ENCODE measurements around the gene TIMM17B.
"Not testable (repeated sequence)": the region's sequence is repeated elsewhere in the genome, so short reads cannot be mapped to it uniquely, and the experiment has no call there.

The TIMM17B gene

DNA sequence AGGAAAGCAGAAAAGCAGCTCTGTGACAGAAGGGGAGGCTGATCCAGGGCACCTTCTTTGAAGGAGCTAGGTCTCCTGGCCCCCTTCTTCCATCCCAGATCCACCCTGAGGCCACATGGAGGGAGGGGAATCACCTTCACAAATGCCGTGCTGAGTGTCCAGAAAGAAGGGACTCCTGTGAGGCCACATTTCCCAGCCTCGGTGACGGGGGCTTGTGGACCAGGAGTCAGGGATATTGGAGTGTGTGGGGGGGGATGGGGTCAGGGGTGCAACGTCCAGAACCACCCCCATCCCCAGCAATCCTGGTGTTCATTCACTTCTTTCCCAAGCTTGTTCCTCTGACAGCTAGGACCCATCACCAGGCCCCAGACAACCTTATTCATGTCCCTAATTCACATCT is 4.7 kb downstream of the TIMM17B start:
- Mint-ChIP-seq H3K4me1 (peaks cover 32% of the 10 kb centered on the region), H3K36me3 (ENCODE audit: low read depth) (peaks cover 4% of the 10 kb centered on the region), H3K27ac (no peak overlapping the region), H3K4me3 (no peak overlapping the region), H3K27me3 (no peaks in the 10 kb centered on the region), H3K9me3 (no peaks in the 10 kb centered on the region)
- no peak for DNase-seq
- no peak for ATAC-seq

DNA sequence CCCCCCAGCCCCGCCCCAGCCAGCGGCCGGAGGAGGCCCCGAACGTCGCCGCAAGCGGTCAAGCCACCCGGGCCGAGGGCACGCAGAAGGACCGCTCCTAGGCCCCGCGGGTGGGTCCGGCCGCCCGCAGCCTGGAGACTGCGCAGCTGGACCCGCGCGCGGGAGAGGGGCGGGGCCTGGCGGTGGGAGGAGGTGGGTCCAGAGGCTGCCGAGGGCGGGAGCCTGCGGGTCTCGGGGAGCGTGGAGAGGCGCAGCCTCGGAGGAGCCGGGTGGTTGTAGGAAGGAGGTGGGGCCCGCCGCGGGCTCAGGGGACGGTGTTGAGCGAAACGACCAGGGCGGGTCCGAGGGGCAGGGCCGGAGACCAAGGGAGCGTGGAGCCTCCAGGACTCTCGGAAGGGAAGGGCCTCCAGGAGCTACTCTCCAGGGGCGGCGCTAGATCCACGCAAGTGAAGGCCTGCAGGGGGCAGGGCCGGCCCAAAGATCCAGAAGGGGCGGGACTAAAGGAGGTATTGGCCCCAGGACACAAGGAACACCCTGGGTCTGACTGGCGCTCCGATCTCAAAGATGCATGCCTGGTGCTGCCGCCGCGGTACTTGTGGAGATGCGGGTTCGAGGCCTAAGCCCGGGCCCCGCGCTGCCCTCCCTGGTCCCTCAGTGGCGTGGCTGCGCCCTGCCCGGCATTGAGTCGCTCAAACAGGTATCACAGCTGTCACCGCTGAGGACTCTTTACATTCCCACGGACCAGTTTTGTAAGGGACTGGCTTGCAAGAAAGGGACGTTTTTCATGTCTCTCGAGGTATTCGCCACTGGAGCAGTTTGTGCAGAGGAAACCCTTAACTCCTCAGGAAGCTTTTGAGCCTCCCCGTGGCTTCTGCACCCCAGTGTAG is 5.9 kb downstream of the TIMM17B start:
- Mint-ChIP-seq H3K9me3 (no peaks in the 10 kb centered on the region), H3K4me3 (peak overlapping the region; percentile 83), H3K36me3 (ENCODE audit: low read depth) (peaks cover 4% of the 10 kb centered on the region), H3K4me1 (peaks cover 23% of the 10 kb centered on the region), H3K27ac (no peak overlapping the region), H3K27me3 (no peaks in the 10 kb centered on the region)
- ATAC-seq (peak; percentile 92), DNase-seq (peak; percentile 67)

DNA sequence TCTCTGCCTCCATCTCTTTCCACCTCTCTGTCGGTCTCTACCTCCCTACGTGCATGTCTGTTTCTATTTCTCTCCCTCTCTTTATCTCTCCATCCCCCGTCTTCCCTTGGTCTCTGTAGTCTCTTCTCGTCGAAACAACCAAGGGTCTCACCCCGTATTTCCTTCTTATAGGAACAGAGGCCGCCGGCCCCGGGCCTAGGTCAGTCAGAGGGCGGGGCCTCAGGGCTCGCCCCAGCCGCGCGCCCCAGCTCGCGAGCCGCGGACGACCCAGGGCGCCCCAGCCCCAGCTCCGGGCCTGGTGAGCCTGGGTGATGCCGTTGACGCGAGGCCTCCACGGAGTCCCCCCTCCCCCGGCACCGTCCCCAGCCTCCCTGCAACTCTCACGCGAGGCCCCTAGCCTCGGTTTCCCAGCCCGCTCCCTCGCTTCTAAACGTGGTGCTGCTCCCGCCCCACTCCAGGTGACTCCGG is 6.6 kb downstream of the TIMM17B start:
- peaks cover 18% of the 10 kb centered on the region for H3K4me1 Mint-ChIP-seq
- peak overlapping the region; percentile 86 for H3K27ac Mint-ChIP-seq
- no peaks in the 10 kb centered on the region for H3K9me3 Mint-ChIP-seq
- peak; percentile 19 for DNase-seq
- peak; percentile 27 for ATAC-seq
- H3K4me3 Mint-ChIP-seq = peak overlapping the region; percentile 83
- H3K27me3 Mint-ChIP-seq = no peaks in the 10 kb centered on the region
- H3K36me3 Mint-ChIP-seq (ENCODE audit: low read depth) = peaks cover 4% of the 10 kb centered on the region

DNA sequence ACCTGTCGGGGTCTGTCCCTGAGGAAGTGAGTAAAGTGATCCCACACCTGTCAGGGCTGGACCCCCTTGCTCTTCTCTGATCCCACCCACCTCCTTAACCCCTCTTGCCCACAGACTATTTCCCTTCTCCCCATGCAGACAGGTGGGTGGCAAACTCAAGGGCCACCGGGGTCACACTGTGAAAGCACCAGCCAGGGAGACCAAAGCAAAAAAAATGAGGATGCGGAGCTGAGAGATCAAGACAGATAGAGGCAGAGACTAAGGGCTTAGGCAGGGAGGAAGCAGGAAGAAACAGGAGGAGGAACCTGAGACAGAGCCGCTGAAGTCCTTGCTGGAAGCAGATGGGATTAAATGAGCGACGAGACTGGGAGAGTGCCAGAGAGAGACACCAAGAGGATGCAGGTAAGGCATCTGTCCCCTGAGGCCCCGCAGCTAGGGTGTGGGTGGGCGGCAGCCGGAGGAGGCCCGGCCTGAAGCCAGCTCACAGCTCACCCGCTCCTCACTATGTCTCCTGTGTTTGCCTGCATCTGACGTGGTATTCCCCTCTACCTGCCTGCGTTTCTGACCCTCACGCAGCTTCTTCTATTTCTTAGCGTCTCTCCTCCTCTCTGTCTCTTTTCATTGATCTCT is 7.2 kb downstream of the TIMM17B start:
- no peak for ATAC-seq
- H3K9me3 Mint-ChIP-seq = no peaks in the 10 kb centered on the region
- H3K36me3 Mint-ChIP-seq (ENCODE audit: low read depth) = peaks cover 3% of the 10 kb centered on the region
- H3K4me3 Mint-ChIP-seq = peak overlapping the region; percentile 83
- DNase-seq = peak; percentile 19
- peaks cover 17% of the 10 kb centered on the region for H3K4me1 Mint-ChIP-seq
- H3K27ac Mint-ChIP-seq = peak overlapping the region; percentile 86
- no peaks in the 10 kb centered on the region for H3K27me3 Mint-ChIP-seq

DNA sequence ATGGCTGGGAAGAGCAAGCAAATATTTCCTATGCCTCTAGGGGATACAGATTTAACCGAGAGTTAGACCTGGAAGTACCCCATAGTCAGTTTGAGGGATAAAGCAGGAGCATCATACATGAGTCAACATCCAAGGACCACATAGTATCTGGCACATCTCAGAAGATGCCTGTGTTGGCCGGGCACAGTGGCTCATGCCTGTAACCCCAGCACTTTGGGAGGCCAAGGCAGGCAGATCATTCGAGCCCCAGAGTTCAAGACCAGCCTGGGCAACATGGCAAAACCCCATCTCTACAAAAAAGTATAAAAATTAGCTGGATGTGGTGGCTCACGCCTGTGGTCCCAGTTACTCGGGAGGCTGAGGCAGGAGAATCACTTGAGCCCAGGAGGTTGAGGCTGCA is 11.0 kb downstream of the TIMM17B start:
- not testable (repeated sequence) for H3K9me3 Mint-ChIP-seq; H3K36me3 Mint-ChIP-seq (ENCODE audit: low read depth); H3K27me3 Mint-ChIP-seq; H3K4me3 Mint-ChIP-seq; H3K4me1 Mint-ChIP-seq; ATAC-seq; DNase-seq; H3K27ac Mint-ChIP-seq

DNA sequence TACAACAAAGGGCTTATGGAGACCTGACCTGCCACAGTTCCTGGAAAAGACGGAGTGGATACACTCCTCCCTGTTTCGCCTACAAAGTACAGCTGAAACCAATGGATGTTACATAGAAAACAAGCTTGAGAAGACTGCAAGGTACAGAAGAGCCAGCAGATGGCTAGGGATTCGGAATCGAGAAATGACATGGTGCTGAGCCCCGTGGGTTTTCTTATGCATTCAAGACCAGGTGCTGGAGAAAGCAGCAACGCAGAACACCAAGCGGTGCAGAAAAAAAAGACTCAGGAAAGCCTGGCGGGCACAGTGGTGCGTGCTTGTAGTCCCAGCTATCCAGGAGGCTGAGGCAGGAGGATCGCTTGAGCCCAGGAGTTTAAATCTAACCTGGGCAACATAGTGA is 13.8 kb downstream of the TIMM17B start:
- no peak for ATAC-seq
- H3K36me3 Mint-ChIP-seq (ENCODE audit: low read depth) = no peaks in the 10 kb centered on the region
- DNase-seq = no peak
- H3K27ac Mint-ChIP-seq = no peak overlapping the region
- H3K4me1 Mint-ChIP-seq = no peaks in the 10 kb centered on the region
- H3K9me3 Mint-ChIP-seq = no peaks in the 10 kb centered on the region
- no peaks in the 10 kb centered on the region for H3K27me3 Mint-ChIP-seq
- no peak overlapping the region for H3K4me3 Mint-ChIP-seq

DNA sequence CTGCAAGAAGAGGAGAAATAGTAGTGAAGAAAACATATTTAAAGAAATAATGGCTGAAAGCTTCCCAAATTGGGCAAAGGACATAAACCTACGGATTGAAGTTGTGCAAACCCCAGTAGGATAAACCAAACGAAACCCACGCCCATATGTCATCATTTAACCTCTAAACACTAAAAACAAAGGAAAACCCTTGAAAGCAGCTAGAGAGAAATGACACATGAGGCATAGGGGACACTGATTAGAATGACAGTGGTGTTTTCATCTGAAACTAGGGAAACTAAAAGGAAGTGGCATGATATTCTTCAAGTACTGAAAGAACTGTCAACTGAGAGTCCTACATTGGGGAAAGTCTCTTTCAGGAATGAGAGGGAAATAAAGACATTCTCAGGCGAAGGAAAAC is 20.6 kb downstream of the TIMM17B start:
- not testable (repeated sequence) for H3K4me3 Mint-ChIP-seq; DNase-seq; H3K4me1 Mint-ChIP-seq; ATAC-seq; H3K27ac Mint-ChIP-seq; H3K9me3 Mint-ChIP-seq; H3K27me3 Mint-ChIP-seq; H3K36me3 Mint-ChIP-seq (ENCODE audit: low read depth)

DNA sequence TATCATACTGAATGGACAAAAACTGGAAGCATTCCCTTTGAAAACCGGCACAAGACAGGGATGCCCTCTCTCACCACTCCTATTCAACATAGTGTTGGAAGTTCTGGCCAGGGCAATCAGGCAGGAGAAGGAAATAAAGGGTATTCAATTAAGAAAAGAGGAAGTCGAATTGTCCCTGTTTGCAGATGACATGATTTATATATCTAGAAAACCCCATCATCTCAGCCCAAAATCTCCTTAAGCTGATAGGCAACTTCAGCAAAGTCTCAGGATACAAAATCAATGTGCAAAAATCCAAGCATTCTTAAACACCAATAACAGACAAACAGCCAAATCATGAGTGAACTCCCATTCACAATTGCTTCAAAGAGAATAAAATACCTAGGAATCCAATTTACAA is 25.6 kb downstream of the TIMM17B start:
- H3K36me3 Mint-ChIP-seq (ENCODE audit: low read depth); ATAC-seq; H3K9me3 Mint-ChIP-seq; H3K4me3 Mint-ChIP-seq; DNase-seq; H3K4me1 Mint-ChIP-seq; H3K27me3 Mint-ChIP-seq; H3K27ac Mint-ChIP-seq: not testable (repeated sequence)

DNA sequence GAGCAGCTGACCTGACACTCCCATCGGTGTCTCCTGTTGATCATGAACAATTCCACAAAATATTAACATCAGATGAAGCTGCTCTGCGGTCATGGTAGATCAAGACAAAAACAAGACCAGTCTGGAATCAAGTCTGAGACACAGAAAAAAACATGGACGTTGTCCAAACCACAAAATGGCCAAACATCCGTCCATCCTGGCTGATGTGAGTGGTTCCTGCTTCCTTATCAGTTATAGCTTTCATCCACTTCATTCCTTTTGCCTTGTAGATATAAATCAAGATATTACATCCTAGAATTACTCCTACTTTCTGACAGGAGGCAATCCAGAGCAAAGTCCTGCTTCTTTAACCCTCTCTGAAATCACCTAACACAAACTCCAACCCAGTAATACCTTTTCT is 33.4 kb downstream of the TIMM17B start:
- Mint-ChIP-seq H3K9me3 (no peaks in the 10 kb centered on the region), H3K4me3 (no peak overlapping the region)

DNA sequence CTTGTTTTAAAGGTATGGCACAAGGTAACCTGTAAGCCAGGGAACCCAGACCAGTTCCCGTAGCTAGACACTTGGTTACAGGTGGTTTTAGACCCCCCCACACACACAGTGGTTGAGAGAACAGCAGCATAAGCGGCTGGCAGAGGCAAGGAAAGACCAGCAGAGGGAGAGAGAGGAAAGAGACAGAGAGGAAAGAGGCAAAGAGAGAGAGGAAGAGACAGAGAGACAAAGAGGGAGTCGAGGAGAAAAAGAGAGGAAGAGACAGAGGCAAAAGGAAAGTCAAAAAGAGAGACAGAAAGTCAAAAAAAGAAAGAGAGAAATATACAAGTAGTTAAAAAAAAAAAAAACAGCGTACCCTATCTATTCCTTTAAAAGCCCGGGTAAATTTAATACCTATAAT is 42.7 kb downstream of the TIMM17B start:
- no peak for ATAC-seq

More for the DNA sequence above, 33.4 kb downstream of the TIMM17B start:
- H3K36me3 Mint-ChIP-seq (ENCODE audit: low read depth) = no peaks in the 10 kb centered on the region
- H3K27ac Mint-ChIP-seq = no peak overlapping the region
- H3K4me1 Mint-ChIP-seq = no peaks in the 10 kb centered on the region
- no peak for ATAC-seq
- H3K27me3 Mint-ChIP-seq = no peaks in the 10 kb centered on the region
- no peak for DNase-seq

DNA sequence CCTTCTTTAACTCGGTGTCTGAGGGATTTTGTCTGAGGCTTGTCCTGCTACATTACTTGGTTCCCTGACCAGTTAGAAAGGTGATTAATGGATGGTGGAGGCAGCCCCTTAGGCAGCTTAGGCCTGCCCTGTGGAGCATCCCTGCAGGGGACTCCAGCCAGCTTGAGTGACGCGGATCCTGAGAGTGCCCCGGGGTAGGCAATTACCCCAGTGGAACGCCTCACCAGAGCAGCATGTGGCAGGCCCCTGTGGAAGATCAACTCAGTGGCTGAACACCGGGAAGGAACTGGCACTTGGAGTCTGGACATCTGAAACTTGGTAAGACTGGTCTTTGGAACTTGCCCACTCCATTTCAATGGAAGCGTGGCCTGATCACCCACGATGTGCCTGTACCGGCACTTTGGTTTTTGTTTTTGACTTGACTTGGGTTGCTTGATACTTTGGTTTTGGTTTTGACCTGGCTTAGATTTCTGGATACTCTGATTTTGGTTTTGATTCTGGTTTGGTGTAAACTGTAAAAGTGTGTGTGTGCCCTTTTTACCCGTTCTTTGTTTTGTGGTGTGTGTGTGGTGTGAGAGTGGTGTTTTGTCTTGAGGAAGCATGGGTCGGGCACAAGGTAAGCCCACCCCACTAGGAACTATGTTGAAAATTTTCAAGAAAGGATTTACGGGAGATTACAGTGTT is 43.3 kb downstream of the TIMM17B start:
- not testable (repeated sequence) for H3K4me1 Mint-ChIP-seq; H3K27ac Mint-ChIP-seq; H3K9me3 Mint-ChIP-seq; DNase-seq; H3K36me3 Mint-ChIP-seq (ENCODE audit: low read depth); ATAC-seq; H3K4me3 Mint-ChIP-seq; H3K27me3 Mint-ChIP-seq

More for the DNA sequence above, 42.7 kb downstream of the TIMM17B start:
- no peak overlapping the region for H3K4me3 Mint-ChIP-seq
- no peaks in the 10 kb centered on the region for H3K9me3 Mint-ChIP-seq
- no peak for DNase-seq
- no peak overlapping the region for H3K27ac Mint-ChIP-seq
- no peaks in the 10 kb centered on the region for H3K36me3 Mint-ChIP-seq (ENCODE audit: low read depth)
- H3K4me1 Mint-ChIP-seq = no peaks in the 10 kb centered on the region
- H3K27me3 Mint-ChIP-seq = peaks cover 2% of the 10 kb centered on the region

DNA sequence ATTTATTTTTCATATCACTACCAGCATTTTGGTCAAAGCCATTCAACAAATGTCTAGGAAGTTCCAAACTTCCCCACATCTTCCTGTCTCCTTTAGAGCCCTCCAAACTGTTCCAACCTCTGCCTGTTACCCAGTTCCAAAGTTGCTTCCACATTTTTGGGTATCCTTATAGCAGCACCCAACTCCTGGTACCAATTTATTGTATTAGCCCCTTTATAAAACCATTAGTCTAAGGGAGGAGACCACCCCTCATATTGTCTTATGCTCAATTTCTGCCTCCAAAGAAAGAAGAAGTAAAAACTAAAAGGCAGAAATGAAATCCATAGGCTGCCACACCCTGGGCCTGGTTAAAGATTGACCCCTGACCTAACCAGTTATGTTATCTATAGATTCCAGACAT is 44.1 kb downstream of the TIMM17B start:
- H3K9me3 Mint-ChIP-seq; ATAC-seq; H3K27me3 Mint-ChIP-seq; H3K4me1 Mint-ChIP-seq; H3K36me3 Mint-ChIP-seq (ENCODE audit: low read depth); H3K4me3 Mint-ChIP-seq; H3K27ac Mint-ChIP-seq; DNase-seq: not testable (repeated sequence)

DNA sequence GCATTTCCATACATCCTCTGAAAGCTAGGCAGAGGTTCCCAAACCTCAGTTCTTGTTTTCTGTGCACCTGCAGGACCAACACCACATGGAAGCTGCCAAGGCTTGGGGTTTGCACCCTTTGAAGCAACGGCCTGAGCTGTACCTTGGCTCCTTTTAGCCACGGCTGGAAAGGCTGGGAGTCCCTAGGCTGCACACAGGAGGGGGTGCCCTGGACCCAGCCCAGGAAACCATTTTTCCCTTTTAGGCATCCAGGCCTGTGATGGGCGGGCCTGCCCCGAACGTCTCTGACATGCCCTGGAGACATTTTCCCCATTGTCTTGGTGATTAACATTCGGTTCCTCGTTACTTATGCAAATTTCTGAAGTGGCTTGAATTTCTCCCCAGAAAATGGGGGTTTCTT is 44.7 kb downstream of the TIMM17B start:
- Mint-ChIP-seq H3K4me1 (peaks cover 4% of the 10 kb centered on the region), H3K9me3 (no peaks in the 10 kb centered on the region), H3K36me3 (ENCODE audit: low read depth) (no peaks in the 10 kb centered on the region), H3K27me3 (peaks cover 2% of the 10 kb centered on the region), H3K27ac (no peak overlapping the region), H3K4me3 (no peak overlapping the region)
- ATAC-seq (no peak), DNase-seq (no peak)

DNA sequence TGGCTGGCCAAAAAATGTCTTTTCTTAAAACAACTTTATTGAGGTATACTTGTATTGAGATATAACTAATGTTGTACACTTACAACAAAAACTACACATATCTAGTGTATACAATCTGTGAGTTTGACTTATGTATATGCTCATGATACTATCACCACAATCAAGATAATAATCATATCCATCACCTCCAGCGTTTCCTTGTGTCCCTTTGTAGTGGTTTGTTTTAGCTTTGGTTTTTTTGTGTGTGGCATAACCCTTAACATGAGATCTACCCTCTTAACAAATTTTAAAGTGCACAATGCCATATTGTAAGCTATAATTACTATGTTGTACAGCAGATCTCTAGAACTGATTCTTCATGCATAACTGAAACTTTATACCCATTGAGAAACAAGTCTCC is 48.7 kb downstream of the TIMM17B start:
- H3K27me3 Mint-ChIP-seq = peaks cover under 1% of the 10 kb centered on the region
- DNase-seq (no peak), ATAC-seq (no peak)
- H3K4me1 Mint-ChIP-seq = peaks cover 4% of the 10 kb centered on the region
- no peaks in the 10 kb centered on the region for H3K9me3 Mint-ChIP-seq
- no peaks in the 10 kb centered on the region for H3K36me3 Mint-ChIP-seq (ENCODE audit: low read depth)
- H3K27ac Mint-ChIP-seq = no peak overlapping the region
- H3K4me3 Mint-ChIP-seq = no peak overlapping the region
